ENCODE data around the gene RETSAT.

DNA sequence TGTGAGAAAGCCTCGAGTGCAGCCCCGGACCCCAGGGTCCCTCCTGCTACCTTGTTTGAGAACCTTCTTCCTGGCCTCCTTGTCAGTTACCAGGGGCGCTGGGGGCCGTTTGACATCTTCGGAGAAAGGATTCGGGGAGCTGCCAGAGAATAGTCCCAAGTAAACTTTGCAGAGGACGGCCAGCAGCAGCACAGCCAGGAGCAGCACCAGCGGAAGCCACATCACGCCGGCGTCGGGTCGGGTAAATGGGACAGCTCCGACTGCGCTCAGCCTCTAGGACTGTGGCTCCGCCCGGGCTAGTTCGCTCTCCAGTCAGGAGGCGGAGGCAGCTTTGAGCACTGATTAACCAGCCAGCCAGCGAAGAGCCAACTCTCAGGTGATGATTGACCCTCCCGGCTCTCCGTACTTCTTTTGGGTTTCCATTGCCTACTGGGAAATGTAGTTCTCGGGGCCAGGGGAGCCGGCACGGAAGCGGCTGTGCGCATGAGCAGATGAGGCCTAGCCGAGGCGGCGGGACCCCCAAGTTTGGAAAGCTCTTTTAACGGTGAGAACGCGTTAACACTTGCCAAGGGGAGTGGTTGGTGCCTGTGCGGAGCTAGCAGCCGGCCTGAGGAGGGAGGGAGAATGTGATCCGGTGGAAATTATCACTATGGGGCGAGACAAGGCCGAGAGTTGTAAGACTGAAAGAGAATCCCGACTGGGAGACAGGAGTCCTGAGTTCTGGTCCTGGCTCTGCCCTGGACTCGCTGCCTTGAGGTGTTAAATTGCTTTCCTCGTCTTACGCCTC is at the start of gene RETSAT, which contains the start of gene ELMOD3:
- TF ChIP-seq, protein P1, sequence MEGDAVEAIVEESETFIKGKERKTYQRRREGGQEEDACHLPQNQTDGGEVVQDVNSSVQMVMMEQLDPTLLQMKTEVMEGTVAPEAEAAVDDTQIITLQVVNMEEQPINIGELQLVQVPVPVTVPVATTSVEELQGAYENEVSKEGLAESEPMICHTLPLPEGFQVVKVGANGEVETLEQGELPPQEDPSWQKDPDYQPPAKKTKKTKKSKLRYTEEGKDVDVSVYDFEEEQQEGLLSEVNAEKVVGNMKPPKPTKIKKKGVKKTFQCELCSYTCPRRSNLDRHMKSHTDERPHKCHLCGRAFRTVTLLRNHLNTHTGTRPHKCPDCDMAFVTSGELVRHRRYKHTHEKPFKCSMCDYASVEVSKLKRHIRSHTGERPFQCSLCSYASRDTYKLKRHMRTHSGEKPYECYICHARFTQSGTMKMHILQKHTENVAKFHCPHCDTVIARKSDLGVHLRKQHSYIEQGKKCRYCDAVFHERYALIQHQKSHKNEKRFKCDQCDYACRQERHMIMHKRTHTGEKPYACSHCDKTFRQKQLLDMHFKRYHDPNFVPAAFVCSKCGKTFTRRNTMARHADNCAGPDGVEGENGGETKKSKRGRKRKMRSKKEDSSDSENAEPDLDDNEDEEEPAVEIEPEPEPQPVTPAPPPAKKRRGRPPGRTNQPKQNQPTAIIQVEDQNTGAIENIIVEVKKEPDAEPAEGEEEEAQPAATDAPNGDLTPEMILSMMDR (conservative IDR thresholded peaks at IDR 0.05) = no peak
- peak; percentile 98 for TF ChIP-seq ZFX (IDR thresholded peaks at IDR 0.05)

Data from C4-2B (cell line).